HCT116 (cell line): ENCODE results near the gene GPR89B. TPM values are rescaled to one million over a fixed set of nuclear protein-coding genes. Genes with fewer than 3 reads are reported as not detected.

Experiments used
- ATAC-seq: fragments of 200-7000 bp; cut with Tn5 transposase; 2 replicates; pipeline ENCODE4 v1.9.1; 2020; ENCODE audit warnings: mild to moderate bottlenecking, moderate library complexity
- BruUV-seq: library from RNA; stranded (reverse); fragments of 400-500 nt; replicated peaks from 2 replicates; lab custom pipeline; 2021; lab: Mats Ljungman, UMichigan
- CTCF ChIA-PET: fragments of 300-600 bp; sonication (Branson Sonifier 250); formaldehyde crosslinking; loops from one replicate; lab custom pipeline; 2021; ENCODE audit warnings: antibody characterized with exemption; lab: Charles Lee
- POLR2A ChIA-PET: fragments of 300-600, 350-600 bp; sonication (Branson Sonifier 250); formaldehyde crosslinking; loops from one replicate; lab custom pipeline; 2021; ENCODE audit warnings: antibody characterized with exemption; lab: Charles Lee
- RAD21 ChIA-PET, 2 experiments: fragments of 300-600 bp; sonication (Branson Sonifier 250); formaldehyde crosslinking; loops; one replicate each; lab custom pipeline; 2023; ENCODE audit warnings: low total read pairs in 2 of 2; ENCODE audit not compliant: uncharacterized antibody in 2 of 2, unreplicated experiment in 2 of 2, low non-redundant PET in 1 of 2; lab: Charles Lee
- DNase-seq: peaks from one replicate; pipeline ENCODE4 v3.0.0-alpha.2; 2010; ENCODE audit warnings: low read depth, low spot score
- H2AFZ ChIP-seq: fragments of 200-600 bp; shearing (Covaris generic), sonication (generic); 2 replicates; pipeline ENCODE4 v1.6.1; 2017; ENCODE audit warnings: low read depth, mixed run types, mixed read lengths, antibody characterized with exemption, low read length; ENCODE audit not compliant: poor library complexity, severe bottlenecking
- H3K27ac ChIP-seq: 2 replicates; pipeline ENCODE4 v1.5.1; 2012; ENCODE audit warnings: low read depth, low read length
- H3K27me3 ChIP-seq: fragments of 200-600 bp; sonication (generic); 2 replicates; pipeline ENCODE4 v1.6.1; 2016; ENCODE audit warnings: mixed run types, low read length, mixed read lengths; ENCODE audit not compliant: insufficient read depth
- H3K36me3 ChIP-seq, 2 experiments: fragments of 200-500 bp in 1 of 2; fragments of 200-600 bp in 1 of 2; sonication (Bioruptor generic) in 1 of 2; sonication (generic) in 1 of 2; 2 replicates each; pipeline versions ENCODE4 v1.5.1 to v1.6.1; 2014 to 2016; ENCODE audit warnings: low read length in 2 of 2, inconsistent platforms in 1 of 2, mixed read lengths in 1 of 2, mixed run types in 1 of 2; ENCODE audit not compliant: insufficient read depth in 2 of 2, control insufficient read depth in 1 of 2
- H3K4me1 ChIP-seq, 2 experiments: fragments of 200-600 bp in 1 of 2; sonication (generic) in 1 of 2; 2 replicates each; pipeline versions ENCODE4 v1.5.1 to v1.6.1; 2012 to 2017; ENCODE audit warnings: low read length in 2 of 2, inconsistent platforms in 1 of 2, mild to moderate bottlenecking in 1 of 2, mixed read lengths in 1 of 2, mixed run types in 1 of 2, moderate library complexity in 1 of 2; ENCODE audit not compliant: insufficient read depth in 2 of 2, control insufficient read depth in 1 of 2
- H3K4me2 ChIP-seq: fragments of 200-600 bp; sonication (generic); 2 replicates; pipeline ENCODE4 v1.6.1; 2017; ENCODE audit warnings: mixed run types, low read length, mixed read lengths
- H3K4me3 ChIP-seq, 2 experiments: fragments of 200-600 bp in 1 of 2; sonication (generic) in 1 of 2; replicated peaks in 1 of 2; 2 replicates each; pipeline ENCODE4 v1.5.1; 2011 to 2016; ENCODE audit warnings: low read length in 2 of 2, control low read depth in 1 of 2, low read depth in 1 of 2, mild to moderate bottlenecking in 1 of 2, mixed read lengths in 1 of 2, mixed run types in 1 of 2
- H3K79me2 ChIP-seq: fragments of 200-600 bp; sonication (generic); 2 replicates; pipeline ENCODE4 v1.6.1; 2017; ENCODE audit warnings: mild to moderate bottlenecking, mixed run types, low read length, moderate library complexity, mixed read lengths; ENCODE audit not compliant: insufficient read depth
- H3K9ac ChIP-seq: fragments of 200-600 bp; sonication (generic); 2 replicates; pipeline ENCODE4 v1.6.1; 2016; ENCODE audit warnings: low read length, mixed read lengths
- H3K9me2 ChIP-seq: fragments of 200-600 bp; sonication (generic), shearing (Covaris generic); 2 replicates; pipeline ENCODE4 v1.6.1; 2017; ENCODE audit warnings: mixed run types, mild to moderate bottlenecking, moderate library complexity; ENCODE audit not compliant: insufficient read depth
- H3K9me3 ChIP-seq, 2 experiments: fragments of 200-500 bp in 1 of 2; fragments of 200-600 bp in 1 of 2; sonication (Bioruptor generic) in 1 of 2; sonication (generic) in 1 of 2; 2 replicates each; pipeline ENCODE4 v1.6.1; 2014 to 2017; ENCODE audit warnings: low read length in 2 of 2, mixed read lengths in 2 of 2, inconsistent platforms in 1 of 2, low read depth in 1 of 2, mild to moderate bottlenecking in 1 of 2, mixed run types in 1 of 2, moderate library complexity in 1 of 2; ENCODE audit not compliant: control insufficient read depth in 1 of 2, insufficient read depth in 1 of 2
- H4K20me1 ChIP-seq: fragments of 200-600 bp; sonication (generic), shearing (Covaris generic); 2 replicates; pipeline ENCODE4 v1.6.1; 2017; ENCODE audit warnings: mixed run types, mild to moderate bottlenecking, moderate library complexity; ENCODE audit not compliant: insufficient read depth
- ATF3 ChIP-seq: IDR thresholded peaks from 2 replicates; pipeline ENCODE4 v1.6.1; 2012
- CBX3 ChIP-seq: IDR thresholded peaks from 2 replicates; pipeline ENCODE4 v1.6.1; 2012; ENCODE audit warnings: low read depth
- EGR1 ChIP-seq: IDR thresholded peaks from 2 replicates; pipeline ENCODE4 v1.6.1; 2012; ENCODE audit warnings: low read depth
- EZH2phosphoT487 ChIP-seq: fragments of 200-600 bp; IDR thresholded peaks from 2 replicates; pipeline ENCODE4 v1.6.1; 2018; ENCODE audit warnings: antibody characterized with exemption, borderline replicate concordance
- FOSL1 ChIP-seq: IDR thresholded peaks from 2 replicates; pipeline ENCODE4 v1.6.1; 2012; ENCODE audit warnings: low read depth
- POLR2A ChIP-seq: IDR thresholded peaks from 2 replicates; pipeline ENCODE4 v1.7.0; 2011; ENCODE audit warnings: borderline replicate concordance; ENCODE audit not compliant: insufficient read depth, insufficient read length; ENCODE audit errors: extremely low read depth
- POLR2AphosphoS5 ChIP-seq: IDR thresholded peaks from 2 replicates; pipeline ENCODE4 v1.6.1; 2011; ENCODE audit warnings: mild to moderate bottlenecking, low read depth, low read length, moderate library complexity
- RAD21 ChIP-seq: IDR thresholded peaks from 2 replicates; pipeline ENCODE4 v1.6.1; 2012; ENCODE audit warnings: low read depth, mild to moderate bottlenecking
- SIN3A ChIP-seq: IDR thresholded peaks from 2 replicates; pipeline ENCODE4 v1.6.1; 2012; ENCODE audit warnings: low read depth
- SP1 ChIP-seq: IDR thresholded peaks from 2 replicates; pipeline ENCODE4 v1.6.1; 2012; ENCODE audit warnings: low read depth
- SRF ChIP-seq: IDR thresholded peaks from 2 replicates; pipeline ENCODE4 v1.6.1; 2012; ENCODE audit warnings: low read depth
- YY1 ChIP-seq: IDR thresholded peaks from 2 replicates; pipeline ENCODE4 v1.6.1; 2011; ENCODE audit warnings: low read length, low read depth, moderate library complexity, mild to moderate bottlenecking; ENCODE audit not compliant: insufficient replicate concordance; ENCODE audit errors: extremely low read depth
- intact Hi-C: fragments of 100-400 bp; cut with micrococcal nuclease; formaldehyde crosslinking; loops from 2 replicates; pipeline ENCODE4 v1.10.0; 2022
- total RNA-seq: library from RNA; stranded (reverse); gene quantifications from one replicate; pipeline ENCODE4 v1.2.1, GENCODE V29; 2021; ENCODE audit not compliant: unreplicated experiment
- TF ChIP-seq, protein P1 (sequence below): IDR thresholded peaks from 2 replicates; pipeline ENCODE4 v1.6.1; 2011; ENCODE audit warnings: mild to moderate bottlenecking, low read length, moderate library complexity; ENCODE audit not compliant: insufficient replicate concordance; ENCODE audit errors: extremely low read depth

The GPR89B gene
- total RNA-seq, 1 experiment from 2014 or later: 11.0 TPM

- TF ChIP-seq, protein P1, sequence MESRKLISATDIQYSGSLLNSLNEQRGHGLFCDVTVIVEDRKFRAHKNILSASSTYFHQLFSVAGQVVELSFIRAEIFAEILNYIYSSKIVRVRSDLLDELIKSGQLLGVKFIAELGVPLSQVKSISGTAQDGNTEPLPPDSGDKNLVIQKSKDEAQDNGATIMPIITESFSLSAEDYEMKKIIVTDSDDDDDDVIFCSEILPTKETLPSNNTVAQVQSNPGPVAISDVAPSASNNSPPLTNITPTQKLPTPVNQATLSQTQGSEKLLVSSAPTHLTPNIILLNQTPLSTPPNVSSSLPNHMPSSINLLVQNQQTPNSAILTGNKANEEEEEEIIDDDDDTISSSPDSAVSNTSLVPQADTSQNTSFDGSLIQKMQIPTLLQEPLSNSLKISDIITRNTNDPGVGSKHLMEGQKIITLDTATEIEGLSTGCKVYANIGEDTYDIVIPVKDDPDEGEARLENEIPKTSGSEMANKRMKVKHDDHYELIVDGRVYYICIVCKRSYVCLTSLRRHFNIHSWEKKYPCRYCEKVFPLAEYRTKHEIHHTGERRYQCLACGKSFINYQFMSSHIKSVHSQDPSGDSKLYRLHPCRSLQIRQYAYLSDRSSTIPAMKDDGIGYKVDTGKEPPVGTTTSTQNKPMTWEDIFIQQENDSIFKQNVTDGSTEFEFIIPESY: no peak
- TF ChIP-seq POLR2AphosphoS5: no peak
- no peak for TF ChIP-seq POLR2A
- no peak for TF ChIP-seq RAD21
- no peak for TF ChIP-seq EZH2phosphoT487
- TF ChIP-seq EGR1: no peak
- TF ChIP-seq SRF: no peak
Measured at GRCh38 chr1:147912553-147912952, 15.7 kb upstream of the GPR89B start (continued).

GRCh38 chr1:147913362-147913942, 14.8 kb upstream of the GPR89B start:
- Histone ChIP-seq H3K4me3 (no peak overlapping the region), H2AFZ (no peak overlapping the region), H3K9me3 (no peaks in the 10 kb centered on the region), H3K36me3 (no peaks in the 10 kb centered on the region), H3K4me1 (no peaks in the 10 kb centered on the region), H3K4me2 (no peak overlapping the region), H3K27ac (no peak overlapping the region), H3K79me2 (no peaks in the 10 kb centered on the region), H3K9ac (no peak overlapping the region), H4K20me1 (no peaks in the 10 kb centered on the region), H3K9me2 (no peaks in the 10 kb centered on the region), H3K27me3 (no peaks in the 10 kb centered on the region)
- BruUV-seq: no TSS peak
- no peak for DNase-seq
- ChIA-PET RAD21 (no interaction called here), CTCF (no interaction called here), POLR2A (no interaction called here)
- intact Hi-C loops: no loop called here
- TF ChIP-seq YY1 (no peak), EGR1 (no peak), FOSL1 (no peak), SP1 (no peak), RAD21 (no peak), SIN3A (no peak), CBX3 (no peak), ATF3 (no peak), SRF (no peak)
- ATAC-seq: no peak
